H9 (cell line): Measurements from ENCODE around the gene BASP1. TPM values are rescaled to one million over a fixed set of nuclear protein-coding genes. Genes with fewer than 3 reads are reported as not detected.

Experiments
- DNase-seq: peaks from one replicate; pipeline ENCODE4 v3.0.0-alpha.2; 2017
- H2AFZ ChIP-seq: one replicate; pipeline ENCODE4 v1.6.1; 2013; ENCODE audit warnings: mild to moderate bottlenecking, low read length, control low read depth, moderate library complexity
- H2AK5ac ChIP-seq: 2 replicates; pipeline ENCODE4 v1.6.1; 2013; ENCODE audit warnings: low read length, control low read depth, mixed read lengths; ENCODE audit not compliant: insufficient read length
- H2BK120ac ChIP-seq: one replicate; pipeline ENCODE4 v1.6.1; 2013; ENCODE audit warnings: low read depth, mild to moderate bottlenecking, low read length, control low read depth, inconsistent platforms; ENCODE audit not compliant: poor library complexity, severe bottlenecking
- H2BK12ac ChIP-seq: 2 replicates; pipeline ENCODE4 v1.6.1; 2013; ENCODE audit warnings: low read length, control low read depth, mixed read lengths, low read depth; ENCODE audit not compliant: insufficient read length
- H2BK15ac ChIP-seq: 2 replicates; pipeline ENCODE4 v1.6.1; 2013; ENCODE audit warnings: low read depth, low read length, control low read depth
- H2BK20ac ChIP-seq: one replicate; pipeline ENCODE4 v1.6.1; 2013; ENCODE audit warnings: low read depth, mild to moderate bottlenecking, low read length, control low read depth, inconsistent platforms; ENCODE audit not compliant: poor library complexity, severe bottlenecking
- H2BK5ac ChIP-seq: 2 replicates; pipeline ENCODE4 v1.6.1; 2013; ENCODE audit warnings: low read length, control low read depth, mixed read lengths; ENCODE audit not compliant: insufficient read length
- H3K14ac ChIP-seq: 2 replicates; pipeline ENCODE4 v1.6.1; 2013; ENCODE audit warnings: low read length, control low read depth; ENCODE audit not compliant: insufficient read depth
- H3K18ac ChIP-seq: 2 replicates; pipeline ENCODE4 v1.6.1; 2013; ENCODE audit warnings: low read depth, mild to moderate bottlenecking, mixed read lengths, low read length, control low read depth; ENCODE audit not compliant: insufficient read length
- H3K23ac ChIP-seq: 2 replicates; pipeline ENCODE4 v1.6.1; 2013; ENCODE audit warnings: low read length, control low read depth, mixed read lengths, low read depth; ENCODE audit not compliant: insufficient read length
- H3K23me2 ChIP-seq: 2 replicates; pipeline ENCODE4 v1.6.1; 2013; ENCODE audit warnings: low read depth, mild to moderate bottlenecking, mixed read lengths, low read length, control low read depth; ENCODE audit not compliant: insufficient read length, poor library complexity, severe bottlenecking
- H3K27ac ChIP-seq: 2 replicates; pipeline ENCODE4 v1.5.1; 2013; ENCODE audit warnings: low read length, control low read depth, mixed read lengths, low read depth; ENCODE audit not compliant: insufficient read length
- H3K27me3 ChIP-seq: 2 replicates; pipeline ENCODE4 v1.6.1; 2013; ENCODE audit warnings: low read length, control low read depth, inconsistent platforms; ENCODE audit not compliant: insufficient read depth
- H3K4ac ChIP-seq: 2 replicates; pipeline ENCODE4 v1.6.1; 2013; ENCODE audit warnings: low read depth, mild to moderate bottlenecking, control low read depth, inconsistent platforms, low read length, moderate library complexity
- H3K4me1 ChIP-seq: 2 replicates; pipeline ENCODE4 v1.6.1; 2013; ENCODE audit warnings: low read length, control low read depth, inconsistent platforms; ENCODE audit not compliant: insufficient read depth
- H3K4me2 ChIP-seq: 2 replicates; pipeline ENCODE4 v1.6.1; 2013; ENCODE audit warnings: low read length, control low read depth, mixed read lengths; ENCODE audit not compliant: insufficient read length, insufficient read depth
- H3K56ac ChIP-seq: 2 replicates; pipeline ENCODE4 v1.6.1; 2013; ENCODE audit warnings: low read depth, mild to moderate bottlenecking, mixed read lengths, low read length, control low read depth; ENCODE audit not compliant: insufficient read length
- H3K79me1 ChIP-seq: 2 replicates; pipeline ENCODE4 v1.6.1; 2013; ENCODE audit warnings: low read depth, mild to moderate bottlenecking, moderate library complexity, low read length, control low read depth, inconsistent platforms; ENCODE audit not compliant: insufficient read depth, poor library complexity, severe bottlenecking
- H3K79me2 ChIP-seq: 2 replicates; pipeline ENCODE4 v1.6.1; 2013; ENCODE audit warnings: low read length, control low read depth, inconsistent platforms; ENCODE audit not compliant: insufficient read depth
- H3K9ac ChIP-seq: 2 replicates; pipeline ENCODE4 v1.6.1; 2013; ENCODE audit warnings: low read length, control low read depth, mixed read lengths; ENCODE audit not compliant: insufficient read length; ENCODE audit errors: extremely low read depth
- H3K9me3 ChIP-seq: one replicate; pipeline ENCODE4 v1.6.1; 2013; ENCODE audit warnings: low read depth, low read length, inconsistent platforms; ENCODE audit not compliant: control insufficient read depth
- H3T11ph ChIP-seq: one replicate; pipeline ENCODE4 v1.6.1; 2013; ENCODE audit warnings: mild to moderate bottlenecking, low read length, control low read depth, inconsistent platforms
- H4K20me1 ChIP-seq: one replicate; pipeline ENCODE4 v1.6.1; 2013; ENCODE audit not compliant: control insufficient read depth, insufficient read length, insufficient read depth
- H4K5ac ChIP-seq: 2 replicates; pipeline ENCODE4 v1.6.1; 2013; ENCODE audit warnings: low read depth, mild to moderate bottlenecking, mixed read lengths, low read length, control low read depth; ENCODE audit not compliant: insufficient read length
- H4K8ac ChIP-seq: replicated peaks from 2 replicates; pipeline ENCODE4 v1.6.1; 2013; ENCODE audit warnings: low read length, control low read depth, mixed read lengths, low read depth; ENCODE audit not compliant: insufficient read length
- H4K91ac ChIP-seq: 2 replicates; pipeline ENCODE4 v1.6.1; 2013; ENCODE audit warnings: low read depth, mild to moderate bottlenecking, moderate library complexity, mixed read lengths, low read length, control low read depth; ENCODE audit not compliant: insufficient read length
- H3K27ac Mint-ChIP-seq, 3 experiments: 2 replicates in 2 of 3; 3 replicates in 1 of 3; pipeline ENCODE4 v1.8.0; 2020 to 2021; ENCODE audit warnings: mixed read lengths in 3 of 3, mild to moderate bottlenecking in 1 of 3, moderate library complexity in 1 of 3
- H3K27me3 Mint-ChIP-seq: 2 replicates; pipeline ENCODE4 v1.8.0; 2021; ENCODE audit warnings: low read depth, mild to moderate bottlenecking, moderate library complexity, mixed read lengths
- H3K36me3 Mint-ChIP-seq, 3 experiments: 2 replicates in 2 of 3; 3 replicates in 1 of 3; pipeline ENCODE4 v1.8.0; 2020 to 2021; ENCODE audit warnings: low read depth in 3 of 3, mixed read lengths in 3 of 3; ENCODE audit not compliant: insufficient read depth in 1 of 3
- H3K4me1 Mint-ChIP-seq, 2 experiments: 2 replicates each; pipeline ENCODE4 v1.8.0; 2020; ENCODE audit warnings: mixed read lengths in 2 of 2
- H3K4me3 Mint-ChIP-seq, 2 experiments: 2 replicates in 1 of 2; 3 replicates in 1 of 2; pipeline ENCODE4 v1.8.0; 2020 to 2021; ENCODE audit warnings: mild to moderate bottlenecking in 2 of 2, mixed read lengths in 2 of 2, moderate library complexity in 1 of 2
- H3K9me3 Mint-ChIP-seq, 2 experiments: 2 replicates in 1 of 2; 3 replicates in 1 of 2; pipeline ENCODE4 v1.8.0; 2020; ENCODE audit warnings: mild to moderate bottlenecking in 2 of 2, mixed read lengths in 2 of 2, moderate library complexity in 1 of 2
- CTCF ChIP-seq: fragments of 200-600 bp; sonication (generic); conservative IDR thresholded peaks from 3 replicates; pipeline ENCODE4 v1.8.0; 2021; ENCODE audit warnings: antibody characterized with exemption, mild to moderate bottlenecking
- WGBS: extraction: QIAGEN DNeasy Blood & Tissue Kit; methylation state at CpG from one replicate; pipeline ENCODE4 v1.1.7; 2013; ENCODE audit warnings: missing lambda C conversion rate, low lambda C conversion rate, mixed read lengths; ENCODE audit not compliant: insufficient read length; ENCODE audit errors: extremely low coverage; 5-methylcytosine and 5-hydroxymethylcytosine counted together
- total RNA-seq: library from RNA; stranded (reverse); gene quantifications from 2 replicates; pipeline ENCODE4 v1.2.1, GENCODE V29; 2021

The BASP1 gene
- total RNA-seq, 1 experiment from 2014 or later: 180 TPM

GRCh38 chr5:17260549-17260948, 43.1 kb downstream of the BASP1 start:
- Mint-ChIP-seq H3K36me3 (peaks cover 44 to 66% (median 60%) of the 10 kb centered on the region in 3 experiments), H3K27ac (peak overlapping the region in 2 of 3 experiments; percentile 9 to 32; a peak in 1 of 7 replicates), H3K9me3 (peaks cover 8 to 17% of the 10 kb centered on the region in 2 experiments; a peak in 4 of 5 replicates), H3K27me3 (no peaks in the 10 kb centered on the region), H3K4me1 (peaks cover 63 to 66% of the 10 kb centered on the region in 2 experiments), H3K4me3 (no peak overlapping the region)
- H3K9me3 ChIP-seq: no peaks in the 10 kb centered on the region
- no peak for DNase-seq
- H3K27ac ChIP-seq: no peak overlapping the region
- no peak overlapping the region for H3K56ac ChIP-seq
- H3K4me2 ChIP-seq: no peak overlapping the region
- H2BK15ac ChIP-seq: no peak overlapping the region
- H3K79me1 ChIP-seq: peaks cover 5% of the 10 kb centered on the region
- H3K79me2 ChIP-seq: peaks cover 12% of the 10 kb centered on the region; the same call in 1 of the 2 replicates
- no peak overlapping the region for H3K9ac ChIP-seq
- no peak overlapping the region for H3T11ph ChIP-seq
- H2AK5ac ChIP-seq: no peak overlapping the region
- TF ChIP-seq CTCF: no peak
- no peak overlapping the region for H2BK20ac ChIP-seq
- no peak overlapping the region for H3K23ac ChIP-seq
- WGBS: no CpG with 5 or more reads among the region's 5 CpGs
- no peak overlapping the region for H3K4ac ChIP-seq
- no peak overlapping the region for H2BK12ac ChIP-seq
- H3K4me1 ChIP-seq: no peaks in the 10 kb centered on the region; the same call in 1 of the 2 replicates
- no peak overlapping the region for H3K18ac ChIP-seq
- H4K5ac ChIP-seq: no peak overlapping the region
- H4K20me1 ChIP-seq: no peaks in the 10 kb centered on the region
- no peaks in the 10 kb centered on the region for H3K27me3 ChIP-seq
- no peak overlapping the region for H2AFZ ChIP-seq
- H4K8ac ChIP-seq: no peak overlapping the region
- H3K14ac ChIP-seq: no peak overlapping the region
- H2BK5ac ChIP-seq: no peak overlapping the region
- no peak overlapping the region for H4K91ac ChIP-seq
- no peak overlapping the region for H2BK120ac ChIP-seq
- H3K23me2 ChIP-seq: no peaks in the 10 kb centered on the region
